Left lung (tissue), 10 donors: ENCODE results near the gene GHRH. TPM values are rescaled to one million over a fixed set of nuclear protein-coding genes. Genes with fewer than 3 reads are reported as not detected.

Experiments used
- ATAC-seq: fragments of 200-7000 bp; cut with Tn5 transposase; one replicate; pipeline ENCODE4 v1.9.1; 2020; ENCODE audit warnings: moderate library complexity
- DNase-seq, 4 donors: peaks; one replicate each; pipeline ENCODE4 v3.0.0-alpha.2; 2013 to 2020
- H3K27ac ChIP-seq, 2 donors: fragments of 200-600 bp; sonication (generic) in 1 of 2; one replicate each; pipeline versions ENCODE4 v1.5.0 to v1.8.0; 2020 to 2021
- H3K27me3 ChIP-seq, 2 donors: fragments of 200-600 bp; sonication (generic) in 1 of 2; one replicate each; pipeline versions ENCODE4 v1.5.0 to v1.8.0; 2020 to 2021
- H3K36me3 ChIP-seq, 2 donors: fragments of 200-600 bp; sonication (generic) in 1 of 2; one replicate each; pipeline versions ENCODE4 v1.5.0 to v1.8.0; 2020 to 2021
- H3K4me1 ChIP-seq, 2 donors: fragments of 200-600 bp; one replicate each; pipeline ENCODE4 v1.8.0; 2021
- H3K4me3 ChIP-seq, 2 donors: fragments of 200-600 bp; sonication (generic) in 1 of 2; one replicate each; pipeline versions ENCODE4 v1.5.0 to v1.8.0; 2020 to 2021; ENCODE audit warnings: mild to moderate bottlenecking in 1 of 2
- H3K9me3 ChIP-seq, 2 donors: fragments of 200-600 bp; sonication (generic) in 1 of 2; one replicate each; pipeline versions ENCODE4 v1.5.0 to v1.8.0; 2020 to 2021
- intact Hi-C, 2 donors: fragments of 100-400 bp; cut with DNase I; formaldehyde crosslinking; loops; one replicate each; pipeline versions ENCODE4 v1.11.2 to v1.14.2; 2022
- polyA plus RNA-seq, 6 donors: library from polyadenylated mRNA; unstranded; fragments of 120-200 nt; gene quantifications; one replicate each; pipeline ENCODE4 v1.2.1, GENCODE V29; 2013; ENCODE audit not compliant: insufficient read length in 6 of 6
- total RNA-seq, 2 donors: library from RNA; stranded (reverse); fragmentation: NEBNext Ultra II Directional; extraction: Animal tissue kit (Norgen Biotek cat#: 25700); gene quantifications; one replicate each; pipeline ENCODE4 v1.2.1, GENCODE V29; 2021
- TF ChIP-seq, protein P1 (sequence below), 2 donors: fragments of 200-600 bp; sonication (generic) in 1 of 2; IDR thresholded peaks; one replicate each; pipeline versions ENCODE4 v1.5.0 to v1.8.0; 2021; ENCODE audit warnings: antibody characterized with exemption in 2 of 2
- donor health status: DM: no; HTN: yes; CAD: no.
- donor health status: DM: no; HTN: no; CAD: no.

The GHRH gene
- total and polyA plus RNA-seq, 8 donors = not detected

GRCh38 chr20:37218976-37219375 is 42.6 kb downstream of the GHRH start:
- ATAC-seq (no peak), DNase-seq (no peak)
- H3K36me3 ChIP-seq = peaks cover 0 to 67% of the 10 kb centered on the region in 2 donors
- no peaks in the 10 kb centered on the region for H3K27me3 ChIP-seq
- H3K9me3 ChIP-seq = no peaks in the 10 kb centered on the region
- peaks cover 0 to 26% of the 10 kb centered on the region in 2 donors for H3K4me1 ChIP-seq
- TF ChIP-seq, protein P1, sequence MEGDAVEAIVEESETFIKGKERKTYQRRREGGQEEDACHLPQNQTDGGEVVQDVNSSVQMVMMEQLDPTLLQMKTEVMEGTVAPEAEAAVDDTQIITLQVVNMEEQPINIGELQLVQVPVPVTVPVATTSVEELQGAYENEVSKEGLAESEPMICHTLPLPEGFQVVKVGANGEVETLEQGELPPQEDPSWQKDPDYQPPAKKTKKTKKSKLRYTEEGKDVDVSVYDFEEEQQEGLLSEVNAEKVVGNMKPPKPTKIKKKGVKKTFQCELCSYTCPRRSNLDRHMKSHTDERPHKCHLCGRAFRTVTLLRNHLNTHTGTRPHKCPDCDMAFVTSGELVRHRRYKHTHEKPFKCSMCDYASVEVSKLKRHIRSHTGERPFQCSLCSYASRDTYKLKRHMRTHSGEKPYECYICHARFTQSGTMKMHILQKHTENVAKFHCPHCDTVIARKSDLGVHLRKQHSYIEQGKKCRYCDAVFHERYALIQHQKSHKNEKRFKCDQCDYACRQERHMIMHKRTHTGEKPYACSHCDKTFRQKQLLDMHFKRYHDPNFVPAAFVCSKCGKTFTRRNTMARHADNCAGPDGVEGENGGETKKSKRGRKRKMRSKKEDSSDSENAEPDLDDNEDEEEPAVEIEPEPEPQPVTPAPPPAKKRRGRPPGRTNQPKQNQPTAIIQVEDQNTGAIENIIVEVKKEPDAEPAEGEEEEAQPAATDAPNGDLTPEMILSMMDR (IDR thresholded peaks at IDR 0.05) = no peak
- H3K4me3 ChIP-seq = no peak overlapping the region
- intact Hi-C loops = no loop called here
- H3K27ac ChIP-seq = no peak overlapping the region

- TF ChIP-seq, protein P1 (IDR thresholded peaks at IDR 0.05) = no peak
- Histone ChIP-seq H3K27me3 (no peaks in the 10 kb centered on the region), H3K27ac (no peak overlapping the region), H3K9me3 (no peaks in the 10 kb centered on the region), H3K4me1 (peaks cover 0 to 22% of the 10 kb centered on the region in 2 donors), H3K36me3 (peaks cover 0 to 67% of the 10 kb centered on the region in 2 donors), H3K4me3 (no peak overlapping the region)
- intact Hi-C loops = no loop called here
- DNase-seq (no peak), ATAC-seq (no peak)
Measured at GRCh38 chr20:37218441-37218840, 43.2 kb downstream of the GHRH start.

DNA sequence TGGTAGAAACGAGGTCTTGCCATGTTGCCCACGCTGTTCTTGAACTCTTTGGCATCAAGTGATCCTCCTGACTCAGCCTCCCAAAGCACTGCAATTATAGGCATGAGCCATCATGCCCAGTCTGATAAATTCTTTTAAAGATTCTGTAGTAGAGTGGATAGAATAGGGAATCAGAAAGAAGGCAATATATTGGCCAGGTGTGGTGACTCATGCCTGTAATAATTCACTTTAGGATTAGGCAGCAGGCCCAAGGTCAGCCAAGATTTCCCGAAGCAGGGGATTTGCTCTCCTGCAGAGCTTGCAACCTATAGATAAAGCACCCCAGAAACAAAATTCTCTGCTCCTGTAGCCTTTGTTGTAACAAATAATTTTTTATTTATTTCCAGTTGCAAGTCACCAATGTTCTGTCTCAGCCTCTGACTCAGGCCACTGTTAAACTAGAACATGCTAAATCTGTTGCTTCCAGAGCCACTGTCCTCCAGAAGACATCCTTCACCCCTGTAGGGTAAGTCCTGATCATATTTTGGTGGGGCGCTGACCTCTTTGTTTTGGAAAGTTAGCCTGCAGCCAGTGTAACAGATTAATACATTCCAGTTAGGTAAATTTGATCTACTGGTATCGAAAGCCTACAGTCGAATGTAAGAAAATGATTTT is 51.8 kb downstream of the GHRH start:
- intact Hi-C loops = no loop called here
- TF ChIP-seq, protein P1 (IDR thresholded peaks at IDR 0.05) = no peak
- no peak for DNase-seq
- no peak overlapping the region for H3K27ac ChIP-seq
- no peak for ATAC-seq
- H3K4me1 ChIP-seq = no peaks in the 10 kb centered on the region
- no peaks in the 10 kb centered on the region for H3K27me3 ChIP-seq
- peaks cover 0 to 100% of the 10 kb centered on the region in 2 donors for H3K36me3 ChIP-seq
- no peak overlapping the region for H3K4me3 ChIP-seq
- no peaks in the 10 kb centered on the region for H3K9me3 ChIP-seq

- ATAC-seq = no peak
- Histone ChIP-seq H3K4me3 (no peak overlapping the region), H3K27ac (no peak overlapping the region), H3K4me1 (no peaks in the 10 kb centered on the region), H3K27me3 (no peaks in the 10 kb centered on the region), H3K36me3 (peaks cover 2 to 100% of the 10 kb centered on the region in 2 donors), H3K9me3 (no peaks in the 10 kb centered on the region)
- intact Hi-C loops = no loop called here
- DNase-seq = no peak
- TF ChIP-seq, protein P1 (IDR thresholded peaks at IDR 0.05) = no peak
Measured at GRCh38 chr20:37209193-37209592, 52.4 kb downstream of the GHRH start.

DNA sequence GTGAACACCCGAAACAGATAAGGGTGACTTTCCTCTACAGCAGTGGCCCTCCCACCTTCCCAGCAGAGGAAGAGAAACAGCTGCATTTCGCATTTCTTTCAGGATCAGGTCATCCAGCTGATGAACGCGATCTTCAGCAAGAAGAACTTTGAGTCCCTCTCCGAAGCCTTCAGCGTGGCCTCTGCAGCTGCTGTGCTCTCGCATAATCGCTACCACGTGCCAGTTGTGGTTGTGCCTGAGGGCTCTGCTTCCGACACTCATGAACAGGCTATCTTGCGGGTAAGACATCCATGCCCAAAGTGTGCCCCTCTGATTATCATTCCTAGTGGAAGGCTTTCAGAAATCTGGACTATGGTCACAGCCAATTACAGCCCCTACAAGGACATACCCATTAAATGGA is 54.4 kb downstream of the GHRH start:
- Histone ChIP-seq H3K9me3 (no peaks in the 10 kb centered on the region), H3K36me3 (peaks cover 6 to 97% of the 10 kb centered on the region in 2 donors), H3K4me3 (no peak overlapping the region), H3K4me1 (peaks cover 0 to under 1% of the 10 kb centered on the region in 2 donors), H3K27ac (no peak overlapping the region), H3K27me3 (no peaks in the 10 kb centered on the region)
- intact Hi-C loops = no loop called here
- DNase-seq (no peak), ATAC-seq (no peak)
- TF ChIP-seq, protein P1 (IDR thresholded peaks at IDR 0.05) = no peak
